ENCODE measurements around the gene ARHGAP6. TPM values are rescaled to one million over a fixed set of nuclear protein-coding genes. Genes with fewer than 3 reads are reported as not detected.

Gene ARHGAP6
- total and polyA plus RNA-seq, 2 donors (not counting 3 experiments of a cell fraction or from before 2014, with no cell fraction given) = 0.69 to 0.83 TPM

DNA sequence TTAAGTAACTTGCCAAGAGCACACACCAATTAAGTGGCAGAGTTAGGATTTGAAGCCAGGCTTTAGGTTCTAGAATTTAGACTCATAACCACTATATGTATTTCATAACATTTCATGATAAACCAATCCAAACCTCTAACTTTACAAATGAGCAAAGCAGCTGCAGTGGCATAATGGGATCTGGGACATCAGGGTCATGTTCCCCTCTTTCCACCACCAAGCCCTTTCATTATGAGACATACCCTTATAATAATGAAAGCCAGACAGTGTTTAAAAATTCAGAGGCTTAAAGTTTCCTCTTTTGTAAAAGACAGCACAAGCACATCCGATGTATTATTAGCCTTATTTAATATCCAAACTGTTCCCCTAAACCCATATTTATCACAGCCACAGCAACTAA lies 400.8 kb downstream of the ARHGAP6 start:
- DNase-seq (ENCODE audit: low read depth, low spot score) = no peak
- Histone ChIP-seq H3K79me2 (ENCODE audit: control insufficient read depth, insufficient read depth, low read length) (no peaks in the 10 kb centered on the region), H3K27me3 (ENCODE audit: control insufficient read depth in 2 of 2, insufficient read depth in 2 of 2, low read length in 2 of 2) (no peaks in the 10 kb centered on the region), H3K9ac (replicated peaks; ENCODE audit: extremely low read depth, insufficient read depth, low read length) (no peak overlapping the region), H3K9me1 (replicated peaks; ENCODE audit: control insufficient read depth, extremely low read depth, insufficient read depth, low read length) (no peaks in the 10 kb centered on the region), H3K36me3 (ENCODE audit: control insufficient read depth in 2 of 2, extremely low read depth in 1 of 2, insufficient read depth in 2 of 2, low read length in 2 of 2) (no peaks in the 10 kb centered on the region), H3K4me2 (ENCODE audit: insufficient read depth, low read length) (no peak overlapping the region), H3K27ac (ENCODE audit: insufficient read depth, low read depth, low read length) (no peak overlapping the region), H3K4me1 (ENCODE audit: control insufficient read depth, extremely low read depth, insufficient read depth, low read length) (no peaks in the 10 kb centered on the region), H4K20me1 (replicated peaks; ENCODE audit: control insufficient read depth, extremely low read depth, insufficient read depth, low read length) (no peaks in the 10 kb centered on the region), H3K9me3 (replicated peaks; ENCODE audit: control insufficient read depth, insufficient read depth, low read length) (no peaks in the 10 kb centered on the region), H3K4me3 (replicated peaks in 1 of 3; ENCODE audit: insufficient read depth in 1 of 3, low read depth in 1 of 3, low read length in 3 of 3) (no peak overlapping the region), H2AFZ (ENCODE audit: low read depth, low read length) (no peak overlapping the region)
- peak; percentile 43 for FAIRE-seq
- intact Hi-C loops (cut with micrococcal nuclease) = no loop called here
- ChIA-PET POLR2A (no interaction called here), CTCF (no interaction called here)
- no TSS peak for BruUV-seq (replicated peaks)
- dilution Hi-C loops (cut with MboI; ENCODE audit: extremely low pct_ligation_motif_present, low sequenced_read_pairs) = no loop called here
- TF ChIP-seq JUN (IDR thresholded peaks at IDR 0.05; ENCODE audit: borderline replicate concordance, insufficient read depth, insufficient read length, low read depth) (no peak), EZH2 (IDR thresholded peaks at IDR 0.05; ENCODE audit: borderline replicate concordance, low read depth, low read length, severe bottlenecking) (no peak)

DNA sequence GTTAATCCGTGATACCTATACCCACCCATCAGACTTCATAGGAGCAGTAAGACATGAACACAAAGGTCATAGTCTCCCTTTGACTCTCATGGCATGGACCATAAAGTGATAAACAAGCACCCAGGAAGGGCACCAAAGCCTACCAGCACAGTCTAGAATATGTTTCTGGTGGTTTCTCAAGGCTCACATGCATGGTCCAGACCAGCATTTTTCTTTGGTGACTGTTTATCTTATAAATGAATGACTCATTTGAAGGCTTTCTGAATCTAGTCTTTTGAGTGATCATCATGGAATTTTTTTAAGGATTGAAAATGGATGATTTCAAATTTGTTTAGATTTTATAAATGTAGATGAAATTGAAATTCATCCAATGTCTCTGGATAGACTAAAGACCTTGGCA lies 404.5 kb downstream of the ARHGAP6 start:
- no peaks in the 10 kb centered on the region for H3K79me2 ChIP-seq (ENCODE audit: control insufficient read depth, insufficient read depth, low read length)
- no peaks in the 10 kb centered on the region for H3K9me3 ChIP-seq (replicated peaks; ENCODE audit: control insufficient read depth, insufficient read depth, low read length)
- no peak overlapping the region for H3K9ac ChIP-seq (replicated peaks; ENCODE audit: extremely low read depth, insufficient read depth, low read length)
- H3K27ac ChIP-seq (ENCODE audit: insufficient read depth, low read depth, low read length) = no peak overlapping the region
- DNase-seq (ENCODE audit: low read depth, low spot score) = no peak
- no peak for FAIRE-seq
- no peaks in the 10 kb centered on the region for H3K27me3 ChIP-seq (ENCODE audit: control insufficient read depth in 2 of 2, insufficient read depth in 2 of 2, low read length in 2 of 2)
- no peaks in the 10 kb centered on the region for H3K4me1 ChIP-seq (ENCODE audit: control insufficient read depth, extremely low read depth, insufficient read depth, low read length)
- POLR2A ChIA-PET = no interaction called here
- CTCF ChIA-PET = interaction anchor here (1.0 kb wide), 1 partner anchor 23 kb away, joined by 3 read pairs; no protein-coding TSS in a partner anchor
- intact Hi-C loops (cut with micrococcal nuclease) = no loop called here
- no peaks in the 10 kb centered on the region for H4K20me1 ChIP-seq (replicated peaks; ENCODE audit: control insufficient read depth, extremely low read depth, insufficient read depth, low read length)
- H3K9me1 ChIP-seq (replicated peaks; ENCODE audit: control insufficient read depth, extremely low read depth, insufficient read depth, low read length) = no peaks in the 10 kb centered on the region
- H2AFZ ChIP-seq (ENCODE audit: low read depth, low read length) = no peak overlapping the region
- BruUV-seq (replicated peaks) = no TSS peak
- no peak overlapping the region for H3K4me2 ChIP-seq (ENCODE audit: insufficient read depth, low read length)
- dilution Hi-C loops (cut with MboI; ENCODE audit: extremely low pct_ligation_motif_present, low sequenced_read_pairs) = no loop called here
- no peak overlapping the region for H3K4me3 ChIP-seq (replicated peaks in 1 of 3; ENCODE audit: insufficient read depth in 1 of 3, low read depth in 1 of 3, low read length in 3 of 3)
- no peaks in the 10 kb centered on the region for H3K36me3 ChIP-seq (ENCODE audit: control insufficient read depth in 2 of 2, extremely low read depth in 1 of 2, insufficient read depth in 2 of 2, low read length in 2 of 2)
- no peak for TF ChIP-seq MYC (IDR thresholded peaks at IDR 0.05; ENCODE audit: low read depth, low read length)
- TF ChIP-seq MAX (IDR thresholded peaks at IDR 0.05; ENCODE audit: insufficient read depth, insufficient read length) = no peak
- no peak for TF ChIP-seq FOS (IDR thresholded peaks at IDR 0.05; ENCODE audit: borderline replicate concordance, insufficient read depth, low read length)
- no peak for TF ChIP-seq JUN (IDR thresholded peaks at IDR 0.05; ENCODE audit: borderline replicate concordance, insufficient read depth, insufficient read length, low read depth)
